ENCODE measurements around the gene KCNK4.

GRCh38 chr11:64303109-64304031, 12.3 kb downstream of the KCNK4 start:
- TF ChIP-seq CTCF (IDR thresholded peaks at IDR 0.05; ENCODE audit: poor library complexity, severe bottlenecking) (no peak), POLR2AphosphoS5 (IDR thresholded peaks at IDR 0.05) (no peak), SMC3 (conservative IDR thresholded peaks at IDR 0.05; ENCODE audit: poor library complexity) (no peak)

Measured in neural cell (in vitro differentiated cells).